ENCODE results near the gene PATL2. TPM values are rescaled to one million over a fixed set of nuclear protein-coding genes. Genes with fewer than 3 reads are reported as not detected.

The PATL2 gene
- total and polyA plus RNA-seq, 2 donors (not counting 1 experiment from before 2014, with no cell fraction given), result 58.9 to 89.4 TPM

- ChIA-PET CTCF (interaction anchor here (0.7 to 9.5 kb wide), 10 partner anchors 11 to 116 kb away, joined by 3 to 353 read pairs (median 4); partner anchors contain the start of genes B2M, PATL2 and TRIM69), POLR2A (interaction anchor here (0.6 to 16.6 kb wide), 6 partner anchors 11 to 251 kb away, joined by 3 to 819 read pairs (median 3); partner anchors contain the start of genes B2M, PATL2 and TRIM69)
- H3K27me3 Mint-ChIP-seq, result no peaks in the 10 kb centered on the region
- H3K9ac ChIP-seq (ENCODE audit: low read length), result no peak overlapping the region
- H3K27ac ChIP-seq (ENCODE audit: low read length in 2 of 2), result peak overlapping the region; percentile 42 to 69
- DNase-seq (peak; percentile 68), ATAC-seq (ENCODE audit: low read depth) (peak; percentile 22)
- H3K9me3 ChIP-seq (ENCODE audit: control extremely low read depth in 1 of 3, control insufficient read depth in 2 of 3, insufficient read depth in 1 of 3, low read length in 2 of 3), result no peaks in the 10 kb centered on the region
- H3K4me1 ChIP-seq (ENCODE audit: control insufficient read depth in 2 of 2, insufficient read depth in 2 of 2, low read length in 2 of 2), result peaks cover 86 to 97% of the 10 kb centered on the region in 2 donors
- no peaks in the 10 kb centered on the region for H4K20me1 ChIP-seq (ENCODE audit: control insufficient read depth, insufficient read depth, low read length, poor library complexity, severe bottlenecking)
- intact Hi-C loops (cut with micrococcal nuclease), result no loop called here
- H3K36me3 ChIP-seq (replicated peaks in 1 of 2; ENCODE audit: control extremely low read depth in 1 of 2, control insufficient read depth in 1 of 2, extremely low read depth in 1 of 2, insufficient read depth in 2 of 2, low read length in 1 of 2), result no peaks in the 10 kb centered on the region
- peaks cover 84% of the 10 kb centered on the region for H3K4me1 Mint-ChIP-seq
- H3K79me2 ChIP-seq (ENCODE audit: control insufficient read depth, insufficient read depth, low read length), result peaks cover 27% of the 10 kb centered on the region
- H3K4me2 ChIP-seq (replicated peaks; ENCODE audit: low read depth, low read length, poor library complexity, severe bottlenecking), result peak overlapping the region; percentile 27
- H3K27ac Mint-ChIP-seq, result peak overlapping the region; percentile 95
- H3K9me3 Mint-ChIP-seq (ENCODE audit: insufficient read depth), result no peaks in the 10 kb centered on the region
- H2AFZ ChIP-seq (ENCODE audit: insufficient read depth, low read depth, low read length, poor library complexity, severe bottlenecking), result peak overlapping the region; percentile 27
- WGBS (ENCODE audit: insufficient coverage), result 61% methylated on average over 3 of the region's 6 CpGs
- TF ChIP-seq EZH2 (IDR thresholded peaks at IDR 0.05; ENCODE audit: borderline replicate concordance, insufficient read depth, low read depth, low read length, poor library complexity, severe bottlenecking), result no peak
- TF ChIP-seq CTCF (IDR thresholded peaks at IDR 0.05), result no peak
- H3K27me3 ChIP-seq (replicated peaks in 1 of 4; ENCODE audit: control extremely low read depth in 1 of 4, control insufficient read depth in 3 of 4, insufficient read depth in 4 of 4, low read length in 3 of 4), result no peaks in the 10 kb centered on the region
- H3K4me3 Mint-ChIP-seq, result peak overlapping the region; percentile 24
- H3K4me3 ChIP-seq (ENCODE audit: control extremely low read depth in 1 of 5, extremely low read depth in 1 of 5, insufficient read depth in 1 of 5, low read depth in 2 of 5, low read length in 4 of 5), result peak overlapping the region in 1 of 5 experiments; percentile 11
Observed at GRCh38 chr15:44670087-44670950, 40.8 kb downstream of the PATL2 start.

All from B cell (primary cell).